GM19397 (cell line): ENCODE results near the gene C20orf204.
"Not testable (repeated sequence)": the region's sequence is repeated elsewhere in the genome, so short reads cannot be mapped to it uniquely, and the experiment has no call there.

Experiments
- ATAC-seq: cut with Tn5 transposase; IDR thresholded peaks from one replicate; pipeline ENCODE4 v1.9.1; 2021; ENCODE audit warnings: mild to moderate bottlenecking, moderate library complexity; ENCODE audit not compliant: unreplicated experiment

C20orf204 gene

GRCh38 chr20:64035933-64036345 is at the start of gene C20orf204:
Gene C20orf204, plus strand, starts transcription at chr20:64036182. Its CDS starts 142 bp downstream, at chr20:64036324.
- ATAC-seq = no peak

GRCh38 chr20:64000906-64001305 is 35.1 kb upstream of the C20orf204 start:
- no peak for ATAC-seq

- no peak for ATAC-seq
These were observed 34.4 kb upstream of the C20orf204 start for GRCh38 chr20:64001607-64002011.

GRCh38 chr20:64003960-64004725 is 31.8 kb upstream of the C20orf204 start:
- ATAC-seq = no peak

- ATAC-seq = no peak
These were observed 30.6 kb upstream of the C20orf204 start for GRCh38 chr20:64005394-64005793.

GRCh38 chr20:64006490-64006889 is 29.5 kb upstream of the C20orf204 start:
- ATAC-seq = no peak

GRCh38 chr20:64006902-64007301 is 29.1 kb upstream of the C20orf204 start:
- no peak for ATAC-seq

- ATAC-seq = no peak
These were observed 26.1 kb upstream of the C20orf204 start for GRCh38 chr20:64009811-64010387.

GRCh38 chr20:64010711-64011237 is 25.2 kb upstream of the C20orf204 start:
- no peak for ATAC-seq

GRCh38 chr20:64011366-64011779 is 24.6 kb upstream of the C20orf204 start:
- no peak for ATAC-seq

GRCh38 chr20:64012385-64013154 is 23.4 kb upstream of the C20orf204 start:
- not testable (repeated sequence) for ATAC-seq

GRCh38 chr20:64015635-64016034 is 20.3 kb upstream of the C20orf204 start:
- no peak for ATAC-seq

GRCh38 chr20:64021124-64021975 is 14.6 kb upstream of the C20orf204 start:
- ATAC-seq = no peak

GRCh38 chr20:64022671-64023360 is 13.2 kb upstream of the C20orf204 start:
- no peak for ATAC-seq

GRCh38 chr20:64023361-64024140 is 12.4 kb upstream of the C20orf204 start:
- ATAC-seq = no peak

- no peak for ATAC-seq
These were observed 11.6 kb upstream of the C20orf204 start for GRCh38 chr20:64024141-64024990.

GRCh38 chr20:64025101-64025825 is 10.7 kb upstream of the C20orf204 start:
- ATAC-seq = no peak
